ENCODE data around the gene OPRD1.

DNA sequence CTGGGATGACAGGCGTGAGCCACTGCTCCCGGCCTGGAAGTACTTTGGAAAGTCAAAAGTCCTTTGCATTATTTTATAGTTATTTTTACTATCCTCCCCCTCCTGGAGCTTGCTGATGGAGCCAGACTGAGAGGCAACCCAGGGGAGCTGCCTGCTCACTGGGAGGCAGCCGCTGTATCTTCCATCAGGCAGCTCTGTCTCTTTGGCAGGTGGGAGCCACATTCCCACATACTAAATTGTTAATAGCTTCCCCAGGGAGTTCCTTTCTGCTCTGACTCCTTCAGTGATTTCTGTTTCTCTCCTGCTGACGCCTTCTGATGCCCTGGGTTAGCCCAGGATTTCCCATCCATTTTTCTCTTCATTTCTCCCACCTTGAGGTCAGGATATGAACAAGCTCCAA, 4.9 kb upstream of the OPRD1 start:
- TF ChIP-seq TCF12 (IDR thresholded peaks at IDR 0.05) (no peak), TAF1 (IDR thresholded peaks at IDR 0.05; ENCODE audit: borderline replicate concordance, low read depth, low read length) (no peak), SIN3A (IDR thresholded peaks at IDR 0.05; ENCODE audit: borderline replicate concordance, low read depth, low read length) (no peak), POLR2AphosphoS5 (IDR thresholded peaks at IDR 0.05; ENCODE audit: low read depth, low read length) (no peak), EZH2phosphoT487 (IDR thresholded peaks at IDR 0.05; ENCODE audit: borderline replicate concordance, low read depth) (no peak), FOXM1 (IDR thresholded peaks at IDR 0.05; ENCODE audit: low read depth) (no peak), RAD21 (IDR thresholded peaks at IDR 0.05; ENCODE audit: low read length) (no peak), EP300 (IDR thresholded peaks at IDR 0.05; ENCODE audit: borderline replicate concordance in 1 of 2, low read depth in 1 of 2, low read length in 1 of 2) (no peak), MXI1 (IDR thresholded peaks at IDR 0.05; ENCODE audit: low read depth, low read length) (no peak), RFX5 (IDR thresholded peaks at IDR 0.05; ENCODE audit: low read length) (no peak)
- TF ChIP-seq, protein P1, sequence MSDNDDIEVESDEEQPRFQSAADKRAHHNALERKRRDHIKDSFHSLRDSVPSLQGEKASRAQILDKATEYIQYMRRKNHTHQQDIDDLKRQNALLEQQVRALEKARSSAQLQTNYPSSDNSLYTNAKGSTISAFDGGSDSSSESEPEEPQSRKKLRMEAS (IDR thresholded peaks at IDR 0.05; ENCODE audit: low read depth): no peak
- TF ChIP-seq, protein P2, sequence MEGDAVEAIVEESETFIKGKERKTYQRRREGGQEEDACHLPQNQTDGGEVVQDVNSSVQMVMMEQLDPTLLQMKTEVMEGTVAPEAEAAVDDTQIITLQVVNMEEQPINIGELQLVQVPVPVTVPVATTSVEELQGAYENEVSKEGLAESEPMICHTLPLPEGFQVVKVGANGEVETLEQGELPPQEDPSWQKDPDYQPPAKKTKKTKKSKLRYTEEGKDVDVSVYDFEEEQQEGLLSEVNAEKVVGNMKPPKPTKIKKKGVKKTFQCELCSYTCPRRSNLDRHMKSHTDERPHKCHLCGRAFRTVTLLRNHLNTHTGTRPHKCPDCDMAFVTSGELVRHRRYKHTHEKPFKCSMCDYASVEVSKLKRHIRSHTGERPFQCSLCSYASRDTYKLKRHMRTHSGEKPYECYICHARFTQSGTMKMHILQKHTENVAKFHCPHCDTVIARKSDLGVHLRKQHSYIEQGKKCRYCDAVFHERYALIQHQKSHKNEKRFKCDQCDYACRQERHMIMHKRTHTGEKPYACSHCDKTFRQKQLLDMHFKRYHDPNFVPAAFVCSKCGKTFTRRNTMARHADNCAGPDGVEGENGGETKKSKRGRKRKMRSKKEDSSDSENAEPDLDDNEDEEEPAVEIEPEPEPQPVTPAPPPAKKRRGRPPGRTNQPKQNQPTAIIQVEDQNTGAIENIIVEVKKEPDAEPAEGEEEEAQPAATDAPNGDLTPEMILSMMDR (IDR thresholded peaks at IDR 0.05): no peak
- TF ChIP-seq, protein P3, sequence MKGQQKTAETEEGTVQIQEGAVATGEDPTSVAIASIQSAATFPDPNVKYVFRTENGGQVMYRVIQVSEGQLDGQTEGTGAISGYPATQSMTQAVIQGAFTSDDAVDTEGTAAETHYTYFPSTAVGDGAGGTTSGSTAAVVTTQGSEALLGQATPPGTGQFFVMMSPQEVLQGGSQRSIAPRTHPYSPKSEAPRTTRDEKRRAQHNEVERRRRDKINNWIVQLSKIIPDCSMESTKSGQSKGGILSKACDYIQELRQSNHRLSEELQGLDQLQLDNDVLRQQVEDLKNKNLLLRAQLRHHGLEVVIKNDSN (IDR thresholded peaks at IDR 0.05; ENCODE audit: borderline replicate concordance, low read depth): no peak
- TF ChIP-seq, protein P4, sequence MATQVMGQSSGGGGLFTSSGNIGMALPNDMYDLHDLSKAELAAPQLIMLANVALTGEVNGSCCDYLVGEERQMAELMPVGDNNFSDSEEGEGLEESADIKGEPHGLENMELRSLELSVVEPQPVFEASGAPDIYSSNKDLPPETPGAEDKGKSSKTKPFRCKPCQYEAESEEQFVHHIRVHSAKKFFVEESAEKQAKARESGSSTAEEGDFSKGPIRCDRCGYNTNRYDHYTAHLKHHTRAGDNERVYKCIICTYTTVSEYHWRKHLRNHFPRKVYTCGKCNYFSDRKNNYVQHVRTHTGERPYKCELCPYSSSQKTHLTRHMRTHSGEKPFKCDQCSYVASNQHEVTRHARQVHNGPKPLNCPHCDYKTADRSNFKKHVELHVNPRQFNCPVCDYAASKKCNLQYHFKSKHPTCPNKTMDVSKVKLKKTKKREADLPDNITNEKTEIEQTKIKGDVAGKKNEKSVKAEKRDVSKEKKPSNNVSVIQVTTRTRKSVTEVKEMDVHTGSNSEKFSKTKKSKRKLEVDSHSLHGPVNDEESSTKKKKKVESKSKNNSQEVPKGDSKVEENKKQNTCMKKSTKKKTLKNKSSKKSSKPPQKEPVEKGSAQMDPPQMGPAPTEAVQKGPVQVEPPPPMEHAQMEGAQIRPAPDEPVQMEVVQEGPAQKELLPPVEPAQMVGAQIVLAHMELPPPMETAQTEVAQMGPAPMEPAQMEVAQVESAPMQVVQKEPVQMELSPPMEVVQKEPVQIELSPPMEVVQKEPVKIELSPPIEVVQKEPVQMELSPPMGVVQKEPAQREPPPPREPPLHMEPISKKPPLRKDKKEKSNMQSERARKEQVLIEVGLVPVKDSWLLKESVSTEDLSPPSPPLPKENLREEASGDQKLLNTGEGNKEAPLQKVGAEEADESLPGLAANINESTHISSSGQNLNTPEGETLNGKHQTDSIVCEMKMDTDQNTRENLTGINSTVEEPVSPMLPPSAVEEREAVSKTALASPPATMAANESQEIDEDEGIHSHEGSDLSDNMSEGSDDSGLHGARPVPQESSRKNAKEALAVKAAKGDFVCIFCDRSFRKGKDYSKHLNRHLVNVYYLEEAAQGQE (IDR thresholded peaks at IDR 0.05; ENCODE audit: low read depth, low read length): no peak
